Fibroblast of peridontal ligament (primary cell): ENCODE measurements around the gene ZNF22.
"Not testable (repeated sequence)": the region's sequence is repeated elsewhere in the genome, so short reads cannot be mapped to it uniquely, and the experiment has no call there.

Experiments used
- DNase-seq: peaks from one replicate; pipeline ENCODE4 v3.0.0-alpha.2; 2010; ENCODE audit errors: extremely low read depth

ZNF22 gene

GRCh38 chr10:44991571-44991970 lies 9.2 kb upstream of the ZNF22 start:
- no peak for DNase-seq

GRCh38 chr10:44992070-44992731 lies 8.5 kb upstream of the ZNF22 start:
- DNase-seq, result no peak

DNA sequence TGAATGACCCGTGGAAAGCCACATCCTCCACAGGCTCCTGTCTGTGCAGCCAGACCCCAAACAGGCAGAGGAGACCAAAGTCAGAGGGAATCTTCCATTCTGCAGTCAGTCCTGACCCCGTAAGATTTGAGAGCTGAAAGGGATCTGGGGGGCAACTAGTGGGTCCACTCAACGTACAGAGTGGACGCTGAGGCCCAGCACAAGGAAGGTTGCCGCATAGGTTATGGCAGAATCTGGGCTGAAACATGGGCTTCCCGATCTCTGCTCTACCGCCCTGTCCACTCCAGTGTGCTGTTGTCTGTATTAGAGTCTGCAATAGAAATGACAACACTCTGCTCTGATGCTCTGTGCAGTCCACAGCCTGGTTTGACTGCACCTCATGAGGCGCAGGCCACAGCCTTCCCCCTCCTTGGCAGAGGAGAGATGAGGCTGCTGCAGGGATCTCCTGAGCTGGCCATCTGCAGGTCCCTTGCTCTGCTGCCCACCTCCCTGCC lies 7.9 kb upstream of the ZNF22 start:
- no peak for DNase-seq

DNA sequence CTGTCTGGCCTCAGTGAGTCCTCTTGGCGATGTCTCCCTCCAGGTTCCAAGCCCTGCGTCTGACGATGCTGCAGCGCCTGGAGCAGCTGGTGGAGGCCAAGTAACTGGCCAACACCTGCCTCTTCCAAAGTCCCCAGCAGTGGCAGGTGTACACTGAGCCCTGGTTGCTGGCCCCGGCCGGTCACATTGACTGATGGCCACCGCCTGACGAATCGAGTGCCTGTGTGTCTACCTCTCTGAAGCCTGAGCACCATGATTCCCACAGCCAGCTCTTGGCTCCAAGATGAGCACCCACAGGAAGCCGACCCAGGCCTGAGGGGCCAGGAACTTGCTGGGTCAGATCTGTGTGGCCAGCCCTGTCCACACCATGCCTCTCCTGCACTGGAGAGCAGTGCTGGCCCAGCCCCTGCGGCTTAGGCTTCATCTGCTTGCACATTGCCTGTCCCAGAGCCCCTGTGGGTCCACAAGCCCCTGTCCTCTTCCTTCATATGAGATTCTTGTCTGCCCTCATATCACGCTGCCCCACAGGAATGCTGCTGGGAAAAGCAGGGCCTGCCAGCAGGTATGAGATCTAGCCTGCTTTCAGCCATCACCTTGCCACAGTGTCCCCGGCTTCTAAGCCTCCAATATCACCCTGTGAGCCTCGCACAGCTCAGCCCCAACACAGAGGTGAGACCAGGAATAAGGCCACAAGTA lies 7.3 kb upstream of the ZNF22 start:
- DNase-seq, result no peak

DNA sequence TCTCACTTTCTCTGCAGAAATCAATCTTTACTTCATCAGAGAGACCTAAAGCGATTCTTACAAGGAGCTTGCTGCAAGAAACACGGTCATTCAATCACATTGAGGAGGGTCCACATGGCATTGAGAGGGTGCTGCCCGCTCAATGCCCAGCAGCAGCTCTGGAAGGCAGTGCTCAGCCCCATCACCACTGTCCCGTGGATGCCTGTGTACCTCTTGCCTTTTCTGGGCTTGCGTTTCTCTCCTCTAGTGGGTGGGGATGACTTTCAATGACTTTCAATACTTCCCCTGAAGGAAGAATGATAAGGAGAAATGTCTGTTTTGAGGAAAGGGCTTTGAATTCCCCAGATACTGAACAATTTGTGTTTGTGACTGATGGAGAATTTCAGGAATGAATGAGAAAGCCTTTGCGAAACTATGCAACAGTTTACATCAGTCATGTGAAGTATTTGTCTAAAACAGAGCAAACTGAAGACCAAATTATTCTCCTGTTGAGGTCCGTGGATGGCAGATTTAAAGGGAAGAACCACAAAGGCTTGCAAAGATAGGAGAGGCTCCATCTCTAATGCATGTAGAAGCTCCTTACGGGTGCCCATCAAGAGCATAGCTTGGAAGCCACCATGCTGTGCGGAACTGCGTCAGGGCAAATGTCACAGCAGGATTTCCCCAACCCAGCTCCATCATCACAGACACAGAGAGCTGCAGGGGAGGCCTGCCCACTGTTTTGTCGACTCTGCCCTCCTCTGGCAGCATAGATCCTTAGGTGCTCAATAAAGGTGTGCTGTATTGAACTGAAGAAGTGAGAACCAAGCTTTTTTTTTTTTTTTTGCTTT lies 6.6 kb upstream of the ZNF22 start:
- peak; percentile 90 for DNase-seq

- DNase-seq, result no peak
Measured at GRCh38 chr10:44994752-44995530, 5.8 kb upstream of the ZNF22 start.

GRCh38 chr10:44995581-44995913 lies 5.2 kb upstream of the ZNF22 start:
- DNase-seq, result no peak

DNA sequence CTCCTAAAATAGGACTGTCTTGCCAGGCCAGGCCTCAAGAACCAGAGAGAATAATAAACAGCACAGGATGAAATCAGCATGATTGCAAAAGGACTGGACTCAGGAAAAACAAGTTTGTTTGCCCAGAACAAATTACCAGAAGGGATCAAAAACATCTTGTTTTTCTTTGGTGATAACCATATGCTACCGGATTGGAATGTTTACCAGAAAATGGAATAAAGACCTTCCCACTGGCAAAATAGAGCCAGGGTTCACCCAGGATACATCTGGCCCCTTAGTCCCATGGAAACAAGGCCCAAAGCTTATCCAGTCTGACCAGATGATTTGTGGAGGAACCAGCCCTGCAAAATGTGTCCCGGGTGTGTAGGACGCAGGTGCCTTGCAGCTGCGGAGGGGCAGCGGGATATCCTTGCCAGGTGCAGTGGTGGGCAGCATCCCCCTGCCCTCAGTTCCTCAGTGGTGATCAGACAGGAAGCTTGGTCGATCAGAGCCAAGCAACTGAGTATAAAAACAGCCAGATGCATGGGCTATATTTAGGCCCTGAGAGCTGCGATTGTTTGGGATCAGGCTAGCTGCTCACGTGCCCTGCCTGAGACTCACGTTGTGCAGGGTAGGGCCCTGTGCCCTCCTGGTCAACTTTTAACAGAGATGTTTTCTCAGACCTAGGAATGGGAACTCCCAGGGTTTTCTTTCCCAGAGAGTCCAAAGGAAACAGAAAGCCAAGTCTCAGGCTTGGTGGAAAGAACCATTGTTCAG lies 4.6 kb upstream of the ZNF22 start:
- peak; percentile 91 for DNase-seq

GRCh38 chr10:44997105-44997748 lies 3.5 kb upstream of the ZNF22 start:
- DNase-seq, result no peak

DNA sequence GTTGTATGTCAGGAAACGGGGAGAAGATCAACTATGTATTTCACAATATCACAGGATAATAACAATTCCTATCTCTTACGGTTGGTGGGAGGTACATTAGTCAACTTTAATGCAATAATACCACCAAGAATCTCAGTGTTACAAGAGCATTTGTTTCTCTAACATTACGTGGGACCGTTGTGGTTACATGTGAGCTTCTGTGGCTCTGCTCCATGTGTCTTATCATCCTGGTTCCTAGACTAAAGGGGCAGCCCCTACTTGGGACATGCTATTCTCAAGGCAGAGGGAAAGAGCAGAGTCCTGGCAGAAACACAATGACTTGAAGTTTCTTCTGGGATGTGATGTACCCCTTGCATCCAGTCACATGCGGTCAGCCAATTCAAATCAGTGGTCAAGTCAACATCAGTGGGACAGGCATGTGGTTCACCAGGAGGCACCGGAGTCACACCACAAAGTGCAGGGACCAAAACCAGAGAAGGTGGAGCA lies 2.5 kb upstream of the ZNF22 start:
- no peak for DNase-seq

DNA sequence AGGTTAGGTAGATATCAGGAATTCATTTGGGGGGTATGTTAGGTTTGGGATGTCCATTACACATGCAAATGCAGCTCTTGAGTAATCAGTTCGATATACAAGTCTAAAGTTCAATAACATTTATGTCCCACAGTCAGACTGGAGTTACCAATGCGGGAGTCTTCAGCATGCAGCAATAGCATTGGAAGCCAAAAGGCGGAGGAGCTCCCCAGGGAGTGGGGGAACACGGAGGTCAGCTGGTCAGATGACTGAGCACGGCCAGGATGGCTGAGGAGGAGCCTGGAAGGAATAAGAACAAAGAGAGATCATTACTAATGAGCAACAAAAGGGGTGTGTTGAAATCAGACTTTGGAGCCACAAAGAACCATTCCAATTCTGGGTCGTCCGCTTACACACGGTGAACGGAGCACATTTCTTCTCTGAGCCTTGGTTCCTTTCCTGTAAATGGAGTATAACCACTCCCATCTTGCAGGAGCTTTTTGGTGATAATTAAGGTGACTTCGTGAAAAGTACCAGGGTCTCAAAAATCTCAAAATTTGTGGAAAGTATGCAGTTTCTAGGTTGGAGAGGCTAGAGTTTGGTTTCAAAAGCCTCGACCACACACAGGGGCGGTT lies 478 bp upstream of the ZNF22 start:
- peak; percentile 87 for DNase-seq

DNA sequence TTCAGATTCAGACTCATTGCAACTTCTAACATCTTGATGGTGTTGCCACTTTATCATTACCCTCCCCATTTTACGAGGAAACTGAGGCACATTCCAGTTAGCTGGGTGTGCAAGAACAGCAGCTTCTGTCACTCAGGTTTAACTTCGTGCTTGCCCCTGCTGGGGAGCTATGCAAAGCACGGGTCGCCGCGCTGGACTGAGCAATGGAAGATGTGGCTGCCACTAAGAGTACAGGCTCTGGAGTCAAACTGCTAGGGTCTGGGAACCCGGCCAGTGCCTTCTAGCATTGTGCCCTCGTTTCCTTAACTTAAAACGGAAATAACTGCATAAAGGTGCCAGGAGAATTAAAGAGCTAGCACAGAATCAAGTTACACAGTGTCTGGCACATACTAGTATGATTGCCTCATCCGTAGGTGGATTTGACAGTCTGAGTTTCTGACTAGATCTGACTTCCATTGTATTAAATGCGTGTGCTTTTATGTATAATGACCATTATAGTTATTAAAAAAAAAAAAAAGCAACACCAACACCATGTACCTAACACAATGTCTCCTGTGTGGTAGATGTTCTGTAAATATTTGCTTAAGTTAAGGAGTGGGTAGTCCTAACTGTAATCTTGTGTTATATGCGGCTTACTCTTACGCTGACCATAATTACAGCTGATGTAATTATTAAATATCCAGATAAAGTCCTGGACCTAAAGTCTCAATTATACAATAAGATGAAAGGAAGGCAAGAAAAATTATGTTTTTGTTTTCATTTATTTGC lies 842 bp downstream of the ZNF22 start:
- peak; percentile 69 for DNase-seq

DNA sequence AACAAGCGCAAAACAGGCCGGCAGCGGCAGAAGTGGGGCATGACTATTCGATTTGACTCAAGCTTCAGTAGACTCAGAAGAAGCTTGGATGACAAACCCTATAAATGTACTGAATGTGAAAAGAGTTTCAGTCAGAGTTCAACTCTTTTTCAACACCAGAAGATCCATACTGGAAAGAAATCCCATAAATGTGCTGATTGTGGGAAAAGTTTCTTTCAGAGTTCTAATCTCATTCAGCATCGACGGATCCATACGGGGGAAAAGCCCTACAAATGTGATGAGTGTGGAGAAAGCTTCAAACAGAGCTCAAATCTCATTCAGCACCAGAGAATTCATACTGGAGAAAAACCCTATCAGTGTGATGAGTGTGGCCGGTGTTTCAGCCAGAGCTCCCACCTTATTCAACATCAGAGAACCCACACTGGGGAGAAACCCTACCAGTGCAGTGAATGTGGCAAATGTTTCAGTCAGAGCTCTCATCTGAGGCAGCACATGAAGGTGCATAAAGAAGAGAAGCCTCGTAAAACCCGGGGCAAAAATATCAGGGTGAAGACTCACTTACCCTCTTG lies 2.8 kb downstream of the ZNF22 start:
- no peak for DNase-seq

GRCh38 chr10:45004661-45005060 lies 3.9 kb downstream of the ZNF22 start:
- no peak for DNase-seq

DNA sequence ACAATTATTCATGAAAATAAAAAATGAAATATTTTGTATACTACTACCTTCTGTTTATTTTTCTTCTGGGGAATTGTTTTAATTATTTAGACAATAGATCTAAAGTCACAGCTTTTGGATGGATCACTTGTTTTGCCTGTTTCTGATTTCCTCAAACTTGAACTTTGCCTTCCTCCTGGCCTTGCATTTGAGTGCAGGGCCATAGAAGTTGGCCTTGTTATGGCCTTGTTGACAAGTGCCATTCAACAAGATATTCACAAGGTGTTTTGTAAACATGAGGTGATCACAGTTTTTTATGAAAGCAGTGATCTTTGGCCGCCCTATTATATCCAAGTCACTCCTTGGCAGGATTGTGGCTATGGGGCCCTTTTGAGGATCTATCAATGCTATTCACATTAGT lies 4.6 kb downstream of the ZNF22 start:
- no peak for DNase-seq

GRCh38 chr10:45006276-45007030 lies 5.7 kb downstream of the ZNF22 start:
- no peak for DNase-seq

DNA sequence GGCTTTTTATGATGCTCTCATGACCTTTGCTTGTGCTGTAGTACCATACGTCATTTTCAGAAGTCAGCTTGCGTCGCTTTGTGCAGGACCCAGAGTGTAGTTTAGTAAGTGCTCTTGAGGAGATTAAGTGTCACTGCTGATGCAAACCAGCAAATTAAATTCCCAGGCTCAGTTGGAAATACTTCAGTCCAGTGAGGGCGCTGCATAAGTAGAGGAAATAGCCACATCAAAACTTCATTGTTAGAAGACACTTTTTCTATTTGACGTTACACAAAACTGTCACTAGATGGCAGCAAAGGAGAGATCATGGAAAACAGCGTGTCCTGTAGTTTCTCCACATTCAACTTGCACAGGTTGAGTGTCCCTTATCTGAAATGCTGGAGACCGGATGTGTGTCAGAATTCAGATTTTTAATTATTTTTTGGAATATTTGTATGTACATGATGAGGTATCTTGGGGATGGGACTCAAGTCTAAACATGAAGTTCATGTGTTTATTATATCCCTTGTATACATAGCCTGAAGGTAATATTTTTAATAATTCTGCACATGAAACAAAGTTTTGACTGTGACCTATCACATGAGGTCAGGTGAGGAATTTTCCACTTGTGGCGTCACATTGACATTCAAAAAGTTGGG lies 7.9 kb downstream of the ZNF22 start:
- DNase-seq, result peak; percentile 95

- DNase-seq, result not testable (repeated sequence)
Measured at GRCh38 chr10:45014557-45014956, 13.8 kb downstream of the ZNF22 start.
